GM23338 (cell line): ENCODE measurements around the gene MINDY4. TPM values are rescaled to one million over a fixed set of nuclear protein-coding genes. Genes with fewer than 3 reads are reported as not detected.

Experiments
- ATAC-seq: fragments of 200-7000 bp; cut with Tn5 transposase; 3 replicates; pipeline ENCODE4 v1.9.1; 2020
- DNase-seq: peaks from one replicate; pipeline ENCODE4 v3.0.0-alpha.2; 2015; ENCODE audit warnings: low spot score
- H2AFZ ChIP-seq: fragments of 200-600 bp; sonication (generic); 2 replicates; pipeline ENCODE4 v1.8.0; 2016; ENCODE audit warnings: antibody characterized with exemption, mild to moderate bottlenecking, moderate library complexity
- H3F3A ChIP-seq: fragments of 200-600 bp; sonication (generic); replicated peaks from 2 replicates; pipeline ENCODE4 v1.8.0; 2017; ENCODE audit warnings: antibody characterized with exemption, mixed run types, low read depth
- H3K27ac ChIP-seq: fragments of 200-600 bp; sonication (generic); 2 replicates; pipeline ENCODE4 v1.6.1; 2016; ENCODE audit warnings: low read depth
- H3K27me3 ChIP-seq: fragments of 200-600 bp; sonication (generic); 2 replicates; pipeline ENCODE4 v1.8.0; 2016; ENCODE audit warnings: mild to moderate bottlenecking, mixed run types, moderate library complexity; ENCODE audit not compliant: insufficient read depth
- H3K36me3 ChIP-seq: fragments of 200-600 bp; sonication (generic); 2 replicates; pipeline ENCODE4 v1.8.0; 2016; ENCODE audit warnings: mild to moderate bottlenecking; ENCODE audit not compliant: insufficient read depth
- H3K4me1 ChIP-seq: fragments of 200-600 bp; sonication (generic); 2 replicates; pipeline ENCODE4 v1.8.0; 2016; ENCODE audit warnings: mild to moderate bottlenecking, moderate library complexity; ENCODE audit not compliant: insufficient read depth
- H3K4me2 ChIP-seq: fragments of 200-600 bp; sonication (generic); 2 replicates; pipeline ENCODE4 v1.7.1; 2017; ENCODE audit warnings: mixed run types
- H3K4me3 ChIP-seq: fragments of 200-600 bp; sonication (generic); 2 replicates; pipeline ENCODE4 v1.6.1; 2016; ENCODE audit warnings: mixed run types
- H3K79me2 ChIP-seq: fragments of 200-600 bp; sonication (generic); replicated peaks from 2 replicates; pipeline ENCODE4 v1.8.0; 2017; ENCODE audit warnings: mild to moderate bottlenecking; ENCODE audit not compliant: insufficient read depth
- H3K9me2 ChIP-seq: fragments of 200-600 bp; sonication (generic); 2 replicates; pipeline ENCODE4 v1.8.0; 2017; ENCODE audit not compliant: insufficient read depth
- H4K20me1 ChIP-seq: fragments of 200-600 bp; sonication (generic); replicated peaks from 2 replicates; pipeline ENCODE4 v1.8.0; 2017; ENCODE audit warnings: mild to moderate bottlenecking; ENCODE audit not compliant: insufficient read depth
- H3K27ac Mint-ChIP-seq: 2 replicates; pipeline ENCODE4 v1.8.0; 2020; ENCODE audit warnings: inconsistent platforms, mild to moderate bottlenecking, moderate library complexity, mixed read lengths
- H3K27me3 Mint-ChIP-seq: 3 replicates; pipeline ENCODE4 v1.8.0; 2022; ENCODE audit warnings: low read depth, mild to moderate bottlenecking, moderate library complexity, mixed read lengths, inconsistent platforms; ENCODE audit not compliant: insufficient read depth, poor library complexity
- H3K36me3 Mint-ChIP-seq: 3 replicates; pipeline ENCODE4 v1.8.0; 2021; ENCODE audit warnings: low read depth, mild to moderate bottlenecking, inconsistent platforms, moderate library complexity, mixed read lengths
- H3K4me1 Mint-ChIP-seq: 3 replicates; pipeline ENCODE4 v1.8.0; 2020; ENCODE audit warnings: mild to moderate bottlenecking, inconsistent platforms, mixed read lengths
- H3K4me3 Mint-ChIP-seq: 3 replicates; pipeline ENCODE4 v1.8.0; 2021; ENCODE audit warnings: moderate library complexity, mild to moderate bottlenecking, inconsistent platforms, mixed read lengths
- H3K9me3 Mint-ChIP-seq: 3 replicates; pipeline ENCODE4 v1.8.0; 2020; ENCODE audit warnings: moderate library complexity, mild to moderate bottlenecking, inconsistent platforms, mixed read lengths
- NANOG ChIP-seq: IDR thresholded peaks from 2 replicates; pipeline ENCODE4 v1.6.1; 2016; ENCODE audit warnings: antibody characterized with exemption, borderline replicate concordance
- POLR2AphosphoS5 ChIP-seq: IDR thresholded peaks from 2 replicates; pipeline ENCODE4 v1.6.1; 2016; ENCODE audit warnings: antibody characterized with exemption, low read depth
- STAT1 ChIP-seq: IDR thresholded peaks from one replicate; pipeline ENCODE4 v1.6.1; 2016; ENCODE audit warnings: antibody characterized with exemption; ENCODE audit not compliant: unreplicated experiment
- polyA plus RNA-seq: library from polyadenylated mRNA; unstranded; fragments of >200 nt; fragmentation: Nextera tagmentation; extraction: Ambion mirVana; gene quantifications from 2 replicates; pipeline ENCODE4 v1.2.1, GENCODE V29; 2016
- total RNA-seq: library from RNA; depleted of rRNA; stranded (reverse); fragments of >200 nt; shearing (Covaris generic); gene quantifications from 2 replicates; pipeline ENCODE4 v1.2.3, GENCODE V29; 2014
- TF ChIP-seq, protein P1 (sequence below), 2 experiments: fragments of 200-600 bp in 1 of 2; sonication (generic) in 1 of 2; conservative IDR thresholded peaks; 2 replicates each; pipeline versions ENCODE4 v1.5.1 to v1.6.1; 2016 to 2017; ENCODE audit warnings: antibody characterized with exemption in 2 of 2, low read depth in 2 of 2, mild to moderate bottlenecking in 2 of 2, moderate library complexity in 1 of 2
- TF ChIP-seq, protein P2 (sequence below): IDR thresholded peaks from one replicate; pipeline ENCODE4 v1.6.1; 2018; ENCODE audit warnings: antibody characterized with exemption; ENCODE audit not compliant: unreplicated experiment
- TF ChIP-seq, protein P3 (sequence below): fragments of 250-450 bp; sonication (Bioruptor Pico); IDR thresholded peaks from 2 replicates; pipeline ENCODE4 v1.5.0; 2020; ENCODE audit warnings: mild to moderate bottlenecking, moderate library complexity

Gene MINDY4
- total and polyA plus RNA-seq, 2 experiments from 2014 or later: 1.7 to 4.4 TPM

DNA sequence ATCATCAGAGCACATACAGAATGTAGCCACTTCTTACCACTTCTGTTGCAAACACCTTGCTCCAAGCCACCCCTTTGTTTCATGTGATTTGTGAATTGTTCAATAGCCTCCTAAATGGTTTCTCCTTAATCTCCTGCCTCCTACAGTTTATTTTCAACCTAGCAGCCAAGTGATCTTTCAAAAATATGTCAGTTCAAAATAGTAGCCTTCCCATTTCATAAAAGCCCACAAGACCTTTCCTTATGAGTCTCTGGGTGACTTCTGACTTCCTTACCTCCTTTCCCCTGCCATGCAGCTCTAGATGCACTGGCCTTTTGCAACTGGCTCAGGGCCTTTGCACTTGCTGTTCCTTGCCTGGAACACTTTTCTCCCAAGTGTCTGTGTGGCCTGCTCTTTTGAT, 4.8 kb downstream of the MINDY4 start:
- H3K27me3 ChIP-seq: no peaks in the 10 kb centered on the region
- no peak for DNase-seq
- no peaks in the 10 kb centered on the region; the same call in 1 of the 2 replicates for H3K79me2 ChIP-seq
- H3K4me3 ChIP-seq: no peak overlapping the region
- Mint-ChIP-seq H3K27ac (no peak overlapping the region), H3K4me3 (no peak overlapping the region), H3K36me3 (no peaks in the 10 kb centered on the region), H3K4me1 (peaks cover 4% of the 10 kb centered on the region; the same call in 2 of the 3 replicates), H3K9me3 (no peaks in the 10 kb centered on the region), H3K27me3 (no peaks in the 10 kb centered on the region)
- no peak overlapping the region for H3K4me2 ChIP-seq
- no peak overlapping the region for H2AFZ ChIP-seq
- H4K20me1 ChIP-seq: no peaks in the 10 kb centered on the region; the same call in 1 of the 2 replicates
- H3K27ac ChIP-seq: no peak overlapping the region
- no peaks in the 10 kb centered on the region for H3K4me1 ChIP-seq
- no peak for ATAC-seq
- no peaks in the 10 kb centered on the region for H3K36me3 ChIP-seq
- no peaks in the 10 kb centered on the region for H3F3A ChIP-seq
- TF ChIP-seq, protein P1, sequence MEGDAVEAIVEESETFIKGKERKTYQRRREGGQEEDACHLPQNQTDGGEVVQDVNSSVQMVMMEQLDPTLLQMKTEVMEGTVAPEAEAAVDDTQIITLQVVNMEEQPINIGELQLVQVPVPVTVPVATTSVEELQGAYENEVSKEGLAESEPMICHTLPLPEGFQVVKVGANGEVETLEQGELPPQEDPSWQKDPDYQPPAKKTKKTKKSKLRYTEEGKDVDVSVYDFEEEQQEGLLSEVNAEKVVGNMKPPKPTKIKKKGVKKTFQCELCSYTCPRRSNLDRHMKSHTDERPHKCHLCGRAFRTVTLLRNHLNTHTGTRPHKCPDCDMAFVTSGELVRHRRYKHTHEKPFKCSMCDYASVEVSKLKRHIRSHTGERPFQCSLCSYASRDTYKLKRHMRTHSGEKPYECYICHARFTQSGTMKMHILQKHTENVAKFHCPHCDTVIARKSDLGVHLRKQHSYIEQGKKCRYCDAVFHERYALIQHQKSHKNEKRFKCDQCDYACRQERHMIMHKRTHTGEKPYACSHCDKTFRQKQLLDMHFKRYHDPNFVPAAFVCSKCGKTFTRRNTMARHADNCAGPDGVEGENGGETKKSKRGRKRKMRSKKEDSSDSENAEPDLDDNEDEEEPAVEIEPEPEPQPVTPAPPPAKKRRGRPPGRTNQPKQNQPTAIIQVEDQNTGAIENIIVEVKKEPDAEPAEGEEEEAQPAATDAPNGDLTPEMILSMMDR (conservative IDR thresholded peaks at IDR 0.05; ENCODE audit: low read depth in 2 of 2): 0 out of 4 replicates have a peak, but pooled peaks of 1 of the 2 experiments have one; percentile 7
- TF ChIP-seq STAT1 (no peak), NANOG (no peak), POLR2AphosphoS5 (no peak)
- TF ChIP-seq, protein P2, sequence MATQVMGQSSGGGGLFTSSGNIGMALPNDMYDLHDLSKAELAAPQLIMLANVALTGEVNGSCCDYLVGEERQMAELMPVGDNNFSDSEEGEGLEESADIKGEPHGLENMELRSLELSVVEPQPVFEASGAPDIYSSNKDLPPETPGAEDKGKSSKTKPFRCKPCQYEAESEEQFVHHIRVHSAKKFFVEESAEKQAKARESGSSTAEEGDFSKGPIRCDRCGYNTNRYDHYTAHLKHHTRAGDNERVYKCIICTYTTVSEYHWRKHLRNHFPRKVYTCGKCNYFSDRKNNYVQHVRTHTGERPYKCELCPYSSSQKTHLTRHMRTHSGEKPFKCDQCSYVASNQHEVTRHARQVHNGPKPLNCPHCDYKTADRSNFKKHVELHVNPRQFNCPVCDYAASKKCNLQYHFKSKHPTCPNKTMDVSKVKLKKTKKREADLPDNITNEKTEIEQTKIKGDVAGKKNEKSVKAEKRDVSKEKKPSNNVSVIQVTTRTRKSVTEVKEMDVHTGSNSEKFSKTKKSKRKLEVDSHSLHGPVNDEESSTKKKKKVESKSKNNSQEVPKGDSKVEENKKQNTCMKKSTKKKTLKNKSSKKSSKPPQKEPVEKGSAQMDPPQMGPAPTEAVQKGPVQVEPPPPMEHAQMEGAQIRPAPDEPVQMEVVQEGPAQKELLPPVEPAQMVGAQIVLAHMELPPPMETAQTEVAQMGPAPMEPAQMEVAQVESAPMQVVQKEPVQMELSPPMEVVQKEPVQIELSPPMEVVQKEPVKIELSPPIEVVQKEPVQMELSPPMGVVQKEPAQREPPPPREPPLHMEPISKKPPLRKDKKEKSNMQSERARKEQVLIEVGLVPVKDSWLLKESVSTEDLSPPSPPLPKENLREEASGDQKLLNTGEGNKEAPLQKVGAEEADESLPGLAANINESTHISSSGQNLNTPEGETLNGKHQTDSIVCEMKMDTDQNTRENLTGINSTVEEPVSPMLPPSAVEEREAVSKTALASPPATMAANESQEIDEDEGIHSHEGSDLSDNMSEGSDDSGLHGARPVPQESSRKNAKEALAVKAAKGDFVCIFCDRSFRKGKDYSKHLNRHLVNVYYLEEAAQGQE: no peak
- TF ChIP-seq, protein P3, sequence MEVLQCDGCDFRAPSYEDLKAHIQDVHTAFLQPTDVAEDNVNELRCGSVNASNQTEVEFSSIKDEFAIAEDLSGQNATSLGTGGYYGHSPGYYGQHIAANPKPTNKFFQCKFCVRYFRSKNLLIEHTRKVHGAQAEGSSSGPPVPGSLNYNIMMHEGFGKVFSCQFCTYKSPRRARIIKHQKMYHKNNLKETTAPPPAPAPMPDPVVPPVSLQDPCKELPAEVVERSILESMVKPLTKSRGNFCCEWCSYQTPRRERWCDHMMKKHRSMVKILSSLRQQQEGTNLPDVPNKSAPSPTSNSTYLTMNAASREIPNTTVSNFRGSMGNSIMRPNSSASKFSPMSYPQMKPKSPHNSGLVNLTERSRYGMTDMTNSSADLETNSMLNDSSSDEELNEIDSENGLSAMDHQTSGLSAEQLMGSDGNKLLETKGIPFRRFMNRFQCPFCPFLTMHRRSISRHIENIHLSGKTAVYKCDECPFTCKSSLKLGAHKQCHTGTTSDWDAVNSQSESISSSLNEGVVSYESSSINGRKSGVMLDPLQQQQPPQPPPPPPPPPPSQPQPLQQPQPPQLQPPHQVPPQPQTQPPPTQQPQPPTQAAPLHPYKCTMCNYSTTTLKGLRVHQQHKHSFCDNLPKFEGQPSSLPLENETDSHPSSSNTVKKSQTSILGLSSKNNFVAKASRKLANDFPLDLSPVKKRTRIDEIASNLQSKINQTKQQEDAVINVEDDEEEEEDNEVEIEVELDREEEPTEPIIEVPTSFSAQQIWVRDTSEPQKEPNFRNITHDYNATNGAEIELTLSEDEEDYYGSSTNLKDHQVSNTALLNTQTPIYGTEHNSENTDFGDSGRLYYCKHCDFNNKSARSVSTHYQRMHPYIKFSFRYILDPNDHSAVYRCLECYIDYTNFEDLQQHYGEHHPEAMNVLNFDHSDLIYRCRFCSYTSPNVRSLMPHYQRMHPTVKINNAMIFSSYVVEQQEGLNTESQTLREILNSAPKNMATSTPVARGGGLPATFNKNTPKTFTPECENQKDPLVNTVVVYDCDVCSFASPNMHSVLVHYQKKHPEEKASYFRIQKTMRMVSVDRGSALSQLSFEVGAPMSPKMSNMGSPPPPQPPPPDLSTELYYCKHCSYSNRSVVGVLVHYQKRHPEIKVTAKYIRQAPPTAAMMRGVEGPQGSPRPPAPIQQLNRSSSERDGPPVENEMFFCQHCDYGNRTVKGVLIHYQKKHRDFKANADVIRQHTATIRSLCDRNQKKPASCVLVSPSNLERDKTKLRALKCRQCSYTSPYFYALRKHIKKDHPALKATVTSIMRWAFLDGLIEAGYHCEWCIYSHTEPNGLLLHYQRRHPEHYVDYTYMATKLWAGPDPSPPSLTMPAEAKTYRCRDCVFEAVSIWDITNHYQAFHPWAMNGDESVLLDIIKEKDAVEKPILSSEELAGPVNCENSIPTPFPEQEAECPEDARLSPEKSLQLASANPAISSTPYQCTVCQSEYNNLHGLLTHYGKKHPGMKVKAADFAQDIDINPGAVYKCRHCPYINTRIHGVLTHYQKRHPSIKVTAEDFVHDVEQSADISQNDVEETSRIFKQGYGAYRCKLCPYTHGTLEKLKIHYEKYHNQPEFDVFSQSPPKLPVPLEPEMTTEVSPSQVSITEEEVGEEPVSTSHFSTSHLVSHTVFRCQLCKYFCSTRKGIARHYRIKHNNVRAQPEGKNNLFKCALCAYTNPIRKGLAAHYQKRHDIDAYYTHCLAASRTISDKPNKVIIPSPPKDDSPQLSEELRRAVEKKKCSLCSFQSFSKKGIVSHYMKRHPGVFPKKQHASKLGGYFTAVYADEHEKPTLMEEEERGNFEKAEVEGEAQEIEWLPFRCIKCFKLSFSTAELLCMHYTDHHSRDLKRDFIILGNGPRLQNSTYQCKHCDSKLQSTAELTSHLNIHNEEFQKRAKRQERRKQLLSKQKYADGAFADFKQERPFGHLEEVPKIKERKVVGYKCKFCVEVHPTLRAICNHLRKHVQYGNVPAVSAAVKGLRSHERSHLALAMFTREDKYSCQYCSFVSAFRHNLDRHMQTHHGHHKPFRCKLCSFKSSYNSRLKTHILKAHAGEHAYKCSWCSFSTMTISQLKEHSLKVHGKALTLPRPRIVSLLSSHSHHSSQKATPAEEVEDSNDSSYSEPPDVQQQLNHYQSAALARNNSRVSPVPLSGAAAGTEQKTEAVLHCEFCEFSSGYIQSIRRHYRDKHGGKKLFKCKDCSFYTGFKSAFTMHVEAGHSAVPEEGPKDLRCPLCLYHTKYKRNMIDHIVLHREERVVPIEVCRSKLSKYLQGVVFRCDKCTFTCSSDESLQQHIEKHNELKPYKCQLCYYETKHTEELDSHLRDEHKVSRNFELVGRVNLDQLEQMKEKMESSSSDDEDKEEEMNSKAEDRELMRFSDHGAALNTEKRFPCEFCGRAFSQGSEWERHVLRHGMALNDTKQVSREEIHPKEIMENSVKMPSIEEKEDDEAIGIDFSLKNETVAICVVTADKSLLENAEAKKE (CRISPR knock-in tag): no peak
- no peaks in the 10 kb centered on the region for H3K9me2 ChIP-seq
